Mucosa of descending colon (tissue), 3 donors: ENCODE measurements around the gene MEI1. TPM values are rescaled to one million over a fixed set of nuclear protein-coding genes. Genes with fewer than 3 reads are reported as not detected.

ENCODE experiments used
- ATAC-seq: fragments of 200-7000 bp; cut with Tn5 transposase; one replicate; pipeline ENCODE4 v1.9.1; 2020; ENCODE audit warnings: mild to moderate bottlenecking, moderate library complexity
- DNase-seq, 3 donors: peaks; one replicate each; pipeline ENCODE4 v3.0.0-alpha.2; 2020
- H3K36me3 ChIP-seq: fragments of 200-600 bp; one replicate; pipeline ENCODE4 v1.8.0; 2021; ENCODE audit warnings: low read depth, mild to moderate bottlenecking
- H3K4me1 ChIP-seq: fragments of 200-600 bp; one replicate; pipeline ENCODE4 v1.8.0; 2021; ENCODE audit warnings: low read depth, mild to moderate bottlenecking
- H3K4me3 ChIP-seq: fragments of 200-600 bp; one replicate; pipeline ENCODE4 v1.8.0; 2021; ENCODE audit warnings: mild to moderate bottlenecking
- H3K9me3 ChIP-seq: fragments of 200-600 bp; one replicate; pipeline ENCODE4 v1.8.0; 2021; ENCODE audit warnings: mild to moderate bottlenecking
- intact Hi-C, 2 donors: fragments of 100-400 bp; cut with DNase I in 1 of 2; cut with micrococcal nuclease in 1 of 2; formaldehyde crosslinking; loops; one replicate each; pipeline versions ENCODE4 v1.11.0 to v1.11.1; 2022; cut with DNase I, micrococcal nuclease
- total RNA-seq, 3 donors: library from RNA; stranded (reverse); fragmentation: NEBNext Ultra II Directional in 2 of 3; extraction: Animal tissue kit (Norgen Biotek cat#: 25700) in 2 of 3; gene quantifications; one replicate each; pipeline versions ENCODE4 v1.2.1 to v1.2.4, GENCODE V29; 2021 to 2023
- TF ChIP-seq, protein P1 (sequence below): fragments of 200-600 bp; IDR thresholded peaks from one replicate; pipeline ENCODE4 v1.8.0; 2022; ENCODE audit warnings: antibody characterized with exemption, mild to moderate bottlenecking
- donor health status: DM: no; HTN: no; CAD: no; lungs with moderate emphysema.
- donor health status: DM: no; HTN: no; CAD: no.
- donor health status: DM: no; HTN: yes; CAD: no.

MEI1 gene
- total RNA-seq, 3 donors from 2014 or later: 1.4 to 6.4 (median 1.8) TPM

DNA sequence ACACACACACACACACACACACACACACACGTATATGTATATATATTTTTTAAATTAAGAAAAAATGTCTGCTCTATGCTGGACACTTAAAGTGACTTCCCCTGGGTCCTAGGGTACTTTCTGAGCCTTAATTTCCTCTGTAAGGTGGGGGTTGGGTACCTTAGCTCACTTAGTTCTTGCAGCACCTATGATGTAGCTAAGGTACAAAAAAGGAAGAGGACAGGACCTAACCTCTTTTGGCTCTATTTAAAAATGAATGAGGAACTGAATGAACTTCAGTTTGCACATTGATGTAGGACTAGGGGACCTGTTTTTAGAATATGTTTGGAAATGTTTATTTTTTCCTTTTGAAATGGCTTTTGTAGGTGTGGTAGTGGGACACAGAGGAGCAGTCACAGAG, 144.7 kb downstream of the MEI1 start:
- no peaks in the 10 kb centered on the region for H3K36me3 ChIP-seq
- DNase-seq (no peak), ATAC-seq (no peak)
- TF ChIP-seq, protein P1, sequence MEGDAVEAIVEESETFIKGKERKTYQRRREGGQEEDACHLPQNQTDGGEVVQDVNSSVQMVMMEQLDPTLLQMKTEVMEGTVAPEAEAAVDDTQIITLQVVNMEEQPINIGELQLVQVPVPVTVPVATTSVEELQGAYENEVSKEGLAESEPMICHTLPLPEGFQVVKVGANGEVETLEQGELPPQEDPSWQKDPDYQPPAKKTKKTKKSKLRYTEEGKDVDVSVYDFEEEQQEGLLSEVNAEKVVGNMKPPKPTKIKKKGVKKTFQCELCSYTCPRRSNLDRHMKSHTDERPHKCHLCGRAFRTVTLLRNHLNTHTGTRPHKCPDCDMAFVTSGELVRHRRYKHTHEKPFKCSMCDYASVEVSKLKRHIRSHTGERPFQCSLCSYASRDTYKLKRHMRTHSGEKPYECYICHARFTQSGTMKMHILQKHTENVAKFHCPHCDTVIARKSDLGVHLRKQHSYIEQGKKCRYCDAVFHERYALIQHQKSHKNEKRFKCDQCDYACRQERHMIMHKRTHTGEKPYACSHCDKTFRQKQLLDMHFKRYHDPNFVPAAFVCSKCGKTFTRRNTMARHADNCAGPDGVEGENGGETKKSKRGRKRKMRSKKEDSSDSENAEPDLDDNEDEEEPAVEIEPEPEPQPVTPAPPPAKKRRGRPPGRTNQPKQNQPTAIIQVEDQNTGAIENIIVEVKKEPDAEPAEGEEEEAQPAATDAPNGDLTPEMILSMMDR: no peak
- no peak overlapping the region for H3K4me3 ChIP-seq
- peaks cover 58% of the 10 kb centered on the region for H3K4me1 ChIP-seq
- intact Hi-C loops: no loop called here
- no peaks in the 10 kb centered on the region for H3K9me3 ChIP-seq

DNA sequence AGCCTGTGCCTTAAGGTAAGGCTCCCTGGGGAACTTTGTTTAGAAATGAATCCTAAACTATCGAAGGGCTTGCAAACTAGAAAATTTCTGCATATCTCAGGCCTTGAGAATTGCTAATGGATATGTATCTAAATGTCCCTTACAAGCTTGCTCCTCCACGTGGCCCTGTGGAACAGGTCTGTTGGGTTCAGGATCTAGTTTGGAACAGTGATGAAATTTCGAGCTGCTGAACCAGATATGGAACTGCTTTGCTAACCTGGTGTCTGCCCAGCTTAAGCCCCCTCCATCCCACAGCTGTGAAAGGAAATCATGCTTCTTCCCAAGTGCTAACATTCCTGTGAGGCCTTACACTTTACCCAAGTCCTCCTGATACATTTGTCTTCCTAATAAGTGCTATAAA, 145.2 kb downstream of the MEI1 start:
- TF ChIP-seq, protein P1: no peak
- intact Hi-C loops: no loop called here
- ATAC-seq (no peak), DNase-seq (no peak)
- H3K9me3 ChIP-seq: no peaks in the 10 kb centered on the region
- no peak overlapping the region for H3K4me3 ChIP-seq
- no peaks in the 10 kb centered on the region for H3K36me3 ChIP-seq
- peaks cover 62% of the 10 kb centered on the region for H3K4me1 ChIP-seq

DNA sequence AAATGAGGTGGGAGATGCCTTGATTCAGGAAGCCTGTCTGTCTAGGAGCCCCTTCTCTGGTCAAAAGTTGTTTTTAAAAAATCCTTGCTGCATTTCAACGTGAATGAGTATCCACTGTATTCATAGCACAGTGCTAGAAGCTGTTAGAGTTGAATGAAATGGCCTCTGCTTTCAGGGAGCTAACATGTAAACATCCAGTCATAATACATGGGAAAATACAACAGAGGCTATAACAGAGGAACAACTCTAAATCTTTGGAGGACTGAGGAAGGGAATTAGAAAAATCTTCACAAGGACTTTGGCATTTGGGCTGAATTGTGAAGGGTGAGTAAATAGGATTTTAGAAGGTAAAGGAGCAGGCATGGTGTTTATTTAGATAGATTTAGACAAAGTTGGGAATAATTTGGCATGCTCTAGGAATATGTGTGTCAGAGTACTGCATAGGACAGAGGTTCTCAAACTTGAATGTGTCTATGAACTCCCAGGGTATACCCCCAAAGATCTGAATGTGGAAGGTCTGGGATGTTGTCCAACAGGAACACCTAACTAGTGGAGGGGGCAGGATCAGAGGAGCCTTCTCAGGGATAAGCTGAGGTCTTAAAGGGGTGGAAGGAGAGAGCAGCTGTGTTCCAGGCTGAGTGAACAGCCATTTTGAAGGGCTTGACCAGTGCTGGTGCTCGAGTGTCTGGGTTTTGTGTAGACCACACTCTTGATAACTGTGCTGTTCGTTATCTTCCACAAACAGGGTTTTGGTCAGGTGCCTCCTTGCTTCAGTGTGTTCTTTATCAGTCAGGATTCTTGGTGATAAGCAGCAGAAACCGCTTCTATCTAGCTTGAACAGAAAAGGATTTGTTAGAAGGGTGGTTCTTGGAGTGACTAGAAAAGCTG, 146.3 kb downstream of the MEI1 start:
- TF ChIP-seq, protein P1: no peak
- ATAC-seq: no peak

DNA sequence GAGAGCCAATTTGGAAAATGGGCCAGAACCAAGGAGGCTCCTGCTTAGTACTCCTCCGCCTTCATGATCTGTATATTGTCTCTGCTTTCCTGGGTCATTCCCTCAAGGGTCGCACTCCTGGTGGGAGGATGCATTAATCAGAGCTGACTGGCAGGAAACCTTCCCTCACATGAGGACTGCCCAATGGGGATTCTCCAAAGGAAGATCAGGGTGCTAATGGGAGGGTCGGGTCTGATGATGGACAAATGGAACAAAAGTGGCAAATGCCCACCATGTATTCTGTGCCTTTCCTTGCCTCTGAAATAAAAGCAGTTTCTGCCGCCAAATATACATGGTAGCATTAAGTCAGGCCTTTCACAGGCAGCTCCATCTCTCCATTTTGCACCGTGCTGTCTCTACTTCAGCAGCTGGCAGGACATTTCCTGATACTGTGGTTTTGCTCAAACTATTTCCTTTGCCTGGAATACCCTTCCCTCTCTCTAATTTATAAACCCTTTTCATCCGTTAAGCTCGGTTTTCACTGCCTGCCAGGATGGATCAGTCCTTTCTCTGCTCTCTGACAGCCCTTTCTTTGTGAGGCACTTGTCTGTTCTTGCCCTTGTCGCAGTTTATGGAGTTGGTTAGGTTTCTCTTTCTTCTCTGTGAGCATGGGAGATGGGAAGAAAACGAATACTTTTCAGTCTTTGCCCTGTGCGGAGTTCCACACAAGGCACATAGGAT, 147.1 kb downstream of the MEI1 start:
- H3K4me3 ChIP-seq: no peak overlapping the region
- H3K9me3 ChIP-seq: no peaks in the 10 kb centered on the region
- ATAC-seq (no peak), DNase-seq (no peak)
- intact Hi-C loops: no loop called here
- TF ChIP-seq, protein P1: no peak
- H3K4me1 ChIP-seq: peaks cover 61% of the 10 kb centered on the region
- H3K36me3 ChIP-seq: no peaks in the 10 kb centered on the region

More for the DNA sequence above, 146.3 kb downstream of the MEI1 start:
- Histone ChIP-seq H3K4me3 (no peak overlapping the region), H3K4me1 (peaks cover 61% of the 10 kb centered on the region), H3K36me3 (no peaks in the 10 kb centered on the region), H3K9me3 (no peaks in the 10 kb centered on the region)
- no peak for DNase-seq
- intact Hi-C loops: no loop called here

DNA sequence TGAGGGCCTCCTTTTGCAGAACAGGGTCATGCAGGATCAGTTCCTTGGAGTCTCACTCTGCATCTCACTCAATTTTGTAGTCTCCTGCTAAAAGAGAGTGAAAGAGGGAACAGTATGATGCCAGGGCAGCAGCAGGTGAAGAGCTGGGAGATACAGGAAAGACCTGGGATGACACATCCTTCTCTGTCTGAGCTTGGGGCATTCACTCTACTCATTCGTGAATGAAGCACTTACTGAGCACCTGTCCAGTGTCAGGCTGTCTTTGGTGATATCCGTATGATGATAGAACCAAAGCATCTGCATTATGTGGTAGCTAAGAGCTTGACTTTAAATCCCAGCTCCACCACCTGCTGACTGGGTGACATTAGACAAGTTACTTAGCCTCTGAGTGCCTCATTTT, 148.0 kb downstream of the MEI1 start:
- Histone ChIP-seq H3K4me1 (peaks cover 59% of the 10 kb centered on the region), H3K4me3 (no peak overlapping the region), H3K36me3 (no peaks in the 10 kb centered on the region), H3K9me3 (no peaks in the 10 kb centered on the region)
- intact Hi-C loops: no loop called here
- TF ChIP-seq, protein P1: no peak
- DNase-seq: no peak
- no peak for ATAC-seq
